Mammary epithelial cell (primary cell): ENCODE data around the gene CATSPER4.
A peak's percentile ranks its signal among the peaks of the same experiment; 100 is the strongest.

Source experiments
- CTCF ChIP-seq, 2 donors: IDR thresholded peaks in 1 of 2; conservative IDR thresholded peaks in 1 of 2; 2 replicates each; pipeline ENCODE4 v1.5.1; 2011 to 2012; ENCODE audit warnings: inconsistent platforms in 2 of 2, low read length in 2 of 2, mild to moderate bottlenecking in 2 of 2, control low read depth in 1 of 2, low read depth in 1 of 2; ENCODE audit not compliant: insufficient read depth in 1 of 2; ENCODE audit errors: extremely low read depth in 1 of 2
- EZH2 ChIP-seq: IDR thresholded peaks from 2 replicates; pipeline ENCODE4 v1.6.1; 2012; ENCODE audit warnings: low read length, inconsistent platforms, borderline replicate concordance

GRCh38 chr1:26145041-26145959, 45.1 kb upstream of the CATSPER4 start:
- TF ChIP-seq CTCF (conservative IDR thresholded peaks at IDR 0.05 in 1 of 2, IDR thresholded peaks at IDR 0.05 in 1 of 2; ENCODE audit: extremely low read depth in 1 of 2, insufficient read depth in 1 of 2, low read depth in 1 of 2, low read length in 2 of 2) = peak; percentile 59 to 77
- TF ChIP-seq EZH2 = no peak
